Hepatocyte (in vitro differentiated cells): ENCODE measurements around the gene C16orf96.

Source experiments
- EZH2 ChIP-seq: fragments of 200-600 bp; sonication (generic); IDR thresholded peaks from 2 replicates; pipeline ENCODE4 v1.6.1; 2016; ENCODE audit warnings: antibody characterized with exemption, mild to moderate bottlenecking, borderline replicate concordance
- EZH2phosphoT487 ChIP-seq: fragments of 200-600 bp; sonication (generic); IDR thresholded peaks from one replicate; pipeline ENCODE4 v1.6.1; 2018; ENCODE audit warnings: antibody characterized with exemption, mild to moderate bottlenecking, low read depth, moderate library complexity; ENCODE audit not compliant: unreplicated experiment, severe bottlenecking
- TF ChIP-seq, protein P1 (sequence below): fragments of 200-600 bp; sonication (generic); IDR thresholded peaks from 2 replicates; pipeline ENCODE4 v1.5.1; 2016; ENCODE audit warnings: antibody characterized with exemption, mild to moderate bottlenecking; ENCODE audit not compliant: poor library complexity

DNA sequence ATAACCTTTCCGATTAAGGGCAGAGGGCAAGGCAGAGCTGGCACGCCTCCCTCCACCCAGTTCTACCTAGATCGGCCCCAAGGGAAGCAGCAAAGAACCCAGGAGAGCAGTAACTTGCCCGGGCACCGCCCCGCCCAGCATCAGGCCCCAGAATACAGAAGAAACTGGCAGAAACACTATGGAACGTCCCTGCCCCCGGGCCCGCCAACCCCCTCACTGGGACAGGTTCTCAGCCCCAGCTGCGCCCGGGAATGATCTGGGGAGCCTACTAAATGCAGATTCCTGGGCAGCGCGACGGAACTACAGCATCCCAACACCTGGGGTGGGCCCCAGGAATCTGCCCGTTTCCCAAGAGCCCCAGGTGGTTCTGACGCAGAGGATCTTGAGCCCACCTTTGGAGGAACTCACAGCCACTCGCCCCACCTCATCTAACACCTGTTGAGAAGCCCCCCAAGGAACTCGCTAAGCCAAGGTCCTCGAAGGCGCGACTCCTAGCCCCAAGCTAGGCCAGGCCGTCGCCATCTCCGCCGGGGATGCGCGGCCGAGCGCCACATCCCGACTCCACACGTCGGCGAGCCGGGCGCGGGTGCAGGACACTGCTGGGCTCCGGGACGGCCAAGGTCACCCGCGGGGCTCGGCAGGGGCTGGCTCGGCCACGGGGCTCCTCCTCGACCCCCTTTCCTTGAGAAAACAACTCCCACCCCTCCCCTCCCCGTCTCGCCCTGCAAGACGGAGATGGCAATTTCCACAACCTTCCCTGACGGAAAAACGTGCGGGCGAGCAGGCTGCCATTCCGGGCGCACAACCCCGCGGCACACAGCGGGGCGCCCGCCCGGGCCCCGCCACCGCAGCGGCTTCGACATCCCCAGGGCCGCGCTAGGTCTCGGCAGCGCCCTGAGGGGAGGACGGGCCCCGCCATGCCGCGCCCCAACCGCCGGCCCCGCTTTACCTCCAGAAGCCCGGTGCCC, 18.5 kb upstream of the C16orf96 start:
- no peak for TF ChIP-seq EZH2
- TF ChIP-seq, protein P1, sequence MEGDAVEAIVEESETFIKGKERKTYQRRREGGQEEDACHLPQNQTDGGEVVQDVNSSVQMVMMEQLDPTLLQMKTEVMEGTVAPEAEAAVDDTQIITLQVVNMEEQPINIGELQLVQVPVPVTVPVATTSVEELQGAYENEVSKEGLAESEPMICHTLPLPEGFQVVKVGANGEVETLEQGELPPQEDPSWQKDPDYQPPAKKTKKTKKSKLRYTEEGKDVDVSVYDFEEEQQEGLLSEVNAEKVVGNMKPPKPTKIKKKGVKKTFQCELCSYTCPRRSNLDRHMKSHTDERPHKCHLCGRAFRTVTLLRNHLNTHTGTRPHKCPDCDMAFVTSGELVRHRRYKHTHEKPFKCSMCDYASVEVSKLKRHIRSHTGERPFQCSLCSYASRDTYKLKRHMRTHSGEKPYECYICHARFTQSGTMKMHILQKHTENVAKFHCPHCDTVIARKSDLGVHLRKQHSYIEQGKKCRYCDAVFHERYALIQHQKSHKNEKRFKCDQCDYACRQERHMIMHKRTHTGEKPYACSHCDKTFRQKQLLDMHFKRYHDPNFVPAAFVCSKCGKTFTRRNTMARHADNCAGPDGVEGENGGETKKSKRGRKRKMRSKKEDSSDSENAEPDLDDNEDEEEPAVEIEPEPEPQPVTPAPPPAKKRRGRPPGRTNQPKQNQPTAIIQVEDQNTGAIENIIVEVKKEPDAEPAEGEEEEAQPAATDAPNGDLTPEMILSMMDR, result no peak
- TF ChIP-seq EZH2phosphoT487, result no peak
